Epithelial cell of esophagus (primary cell): ENCODE results near the gene GBP5.

Source experiments
- DNase-seq: peaks from one replicate; pipeline ENCODE4 v3.0.0; 2010; ENCODE audit warnings: low read depth
- H3K4me3 ChIP-seq: 2 replicates; pipeline ENCODE4 v1.5.1; 2011; ENCODE audit warnings: mild to moderate bottlenecking, low read length, control low read depth
- TF ChIP-seq, protein P1 (sequence below): IDR thresholded peaks from 2 replicates; pipeline ENCODE4 v1.5.1; 2011; ENCODE audit warnings: low read depth, mild to moderate bottlenecking, low read length, control low read depth, inconsistent platforms; ENCODE audit not compliant: insufficient read depth; ENCODE audit errors: missing control alignments

The GBP5 gene

DNA sequence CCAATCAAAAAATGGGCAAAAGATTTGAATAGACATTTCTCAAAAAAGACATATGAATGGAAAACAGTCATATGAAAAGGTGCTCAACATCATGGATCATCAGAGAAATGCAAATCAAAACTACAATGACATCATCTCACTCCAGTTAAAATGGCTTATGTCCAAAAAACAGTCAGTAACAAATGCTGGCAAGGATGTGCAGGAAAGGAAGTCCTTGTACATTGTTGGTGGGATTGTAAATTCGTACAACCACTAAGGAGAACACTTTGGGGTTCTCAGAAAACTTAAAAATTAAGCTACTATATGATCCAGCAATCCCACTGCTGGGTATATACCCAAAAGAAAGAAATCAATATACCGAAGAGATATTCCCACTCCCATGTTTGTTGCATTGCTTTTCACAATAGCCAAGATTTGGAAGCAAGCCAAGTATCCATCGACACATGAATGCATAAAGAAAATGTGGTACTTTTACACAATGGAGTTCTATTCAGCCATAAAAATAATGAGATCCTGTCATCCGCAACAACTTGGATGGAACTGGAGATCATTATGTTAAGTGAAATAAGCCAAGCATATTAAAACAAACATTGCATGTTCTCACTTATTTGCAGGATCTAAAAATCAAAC lies 17.9 kb downstream of the GBP5 start:
- no peak overlapping the region for H3K4me3 ChIP-seq
- TF ChIP-seq, protein P1, sequence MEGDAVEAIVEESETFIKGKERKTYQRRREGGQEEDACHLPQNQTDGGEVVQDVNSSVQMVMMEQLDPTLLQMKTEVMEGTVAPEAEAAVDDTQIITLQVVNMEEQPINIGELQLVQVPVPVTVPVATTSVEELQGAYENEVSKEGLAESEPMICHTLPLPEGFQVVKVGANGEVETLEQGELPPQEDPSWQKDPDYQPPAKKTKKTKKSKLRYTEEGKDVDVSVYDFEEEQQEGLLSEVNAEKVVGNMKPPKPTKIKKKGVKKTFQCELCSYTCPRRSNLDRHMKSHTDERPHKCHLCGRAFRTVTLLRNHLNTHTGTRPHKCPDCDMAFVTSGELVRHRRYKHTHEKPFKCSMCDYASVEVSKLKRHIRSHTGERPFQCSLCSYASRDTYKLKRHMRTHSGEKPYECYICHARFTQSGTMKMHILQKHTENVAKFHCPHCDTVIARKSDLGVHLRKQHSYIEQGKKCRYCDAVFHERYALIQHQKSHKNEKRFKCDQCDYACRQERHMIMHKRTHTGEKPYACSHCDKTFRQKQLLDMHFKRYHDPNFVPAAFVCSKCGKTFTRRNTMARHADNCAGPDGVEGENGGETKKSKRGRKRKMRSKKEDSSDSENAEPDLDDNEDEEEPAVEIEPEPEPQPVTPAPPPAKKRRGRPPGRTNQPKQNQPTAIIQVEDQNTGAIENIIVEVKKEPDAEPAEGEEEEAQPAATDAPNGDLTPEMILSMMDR: no peak
- peak; percentile 17 for DNase-seq

DNA sequence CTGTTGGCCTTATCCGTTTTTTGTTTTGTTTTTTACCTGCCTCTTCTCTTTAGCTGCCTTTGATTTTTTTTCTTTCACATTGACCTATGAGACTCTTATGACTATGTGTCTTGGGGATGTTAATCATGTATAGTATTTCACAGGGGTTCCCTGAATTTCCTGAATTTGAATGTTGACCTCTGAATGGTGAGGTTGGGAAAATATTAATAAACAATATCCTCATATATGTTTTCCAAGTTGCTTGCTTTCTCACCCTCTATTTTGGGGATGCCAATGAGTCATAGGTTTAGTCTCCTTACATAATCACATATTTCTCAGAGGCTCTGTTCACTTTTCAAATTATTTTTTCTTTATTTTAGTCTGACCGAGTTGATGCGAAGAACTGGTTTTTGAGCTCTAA lies 29.6 kb downstream of the GBP5 start:
- TF ChIP-seq, protein P1: no peak

More for the DNA sequence above, 29.6 kb downstream of the GBP5 start:
- no peak for DNase-seq
- no peak overlapping the region for H3K4me3 ChIP-seq
